Neuronal stem cell (in vitro differentiated cells): ENCODE results near the gene OR9A4.

ENCODE experiments used
- DNase-seq: peaks from one replicate; pipeline ENCODE4 v3.0.0-alpha.2; 2013; ENCODE audit warnings: low spot score
- H2AFZ ChIP-seq: one replicate; pipeline ENCODE4 v1.6.1; 2013; ENCODE audit warnings: mild to moderate bottlenecking, low read length, inconsistent platforms
- H2AK5ac ChIP-seq: 2 replicates; pipeline ENCODE4 v1.6.1; 2013; ENCODE audit warnings: low read depth, mild to moderate bottlenecking, inconsistent platforms, low read length, moderate library complexity, mixed read lengths
- H2BK120ac ChIP-seq: 2 replicates; pipeline ENCODE4 v1.6.1; 2013; ENCODE audit warnings: low read depth, mild to moderate bottlenecking, inconsistent platforms, low read length, moderate library complexity, mixed read lengths
- H2BK12ac ChIP-seq: one replicate; pipeline ENCODE4 v1.6.1; 2013; ENCODE audit warnings: low read length, inconsistent platforms
- H2BK15ac ChIP-seq: 2 replicates; pipeline ENCODE4 v1.6.1; 2013; ENCODE audit warnings: mild to moderate bottlenecking, low read length, inconsistent platforms, mixed read lengths
- H2BK5ac ChIP-seq: one replicate; pipeline ENCODE4 v1.6.1; 2013; ENCODE audit warnings: inconsistent platforms, mild to moderate bottlenecking, low read length, moderate library complexity
- H3K14ac ChIP-seq: one replicate; pipeline ENCODE4 v1.6.1; 2013; ENCODE audit warnings: low read length, inconsistent platforms
- H3K18ac ChIP-seq: 2 replicates; pipeline ENCODE4 v1.6.1; 2013; ENCODE audit warnings: low read length, inconsistent platforms
- H3K23ac ChIP-seq: 2 replicates; pipeline ENCODE4 v1.6.1; 2013; ENCODE audit warnings: low read depth, mild to moderate bottlenecking, mixed read lengths, low read length, inconsistent platforms; ENCODE audit not compliant: poor library complexity
- H3K27ac ChIP-seq: replicated peaks from 3 replicates; pipeline ENCODE4 v1.5.1; 2013; ENCODE audit warnings: low read length, inconsistent platforms
- H3K27me3 ChIP-seq, 3 experiments: 2 replicates each; pipeline ENCODE4 v1.6.1; 2013; ENCODE audit warnings: low read length in 3 of 3, mild to moderate bottlenecking in 2 of 3, inconsistent platforms in 1 of 3, low read depth in 1 of 3, mixed read lengths in 1 of 3, moderate library complexity in 1 of 3; ENCODE audit not compliant: control insufficient read depth in 3 of 3, insufficient read depth in 3 of 3
- H3K36me3 ChIP-seq, 2 donors: replicated peaks in 1 of 2; 2 replicates each; pipeline ENCODE4 v1.6.1; 2013; ENCODE audit warnings: low read length in 2 of 2; ENCODE audit not compliant: control insufficient read depth in 2 of 2, insufficient read depth in 2 of 2
- H3K4ac ChIP-seq: 2 replicates; pipeline ENCODE4 v1.6.1; 2013; ENCODE audit warnings: inconsistent platforms, mild to moderate bottlenecking, low read length, moderate library complexity
- H3K4me1 ChIP-seq, 2 donors: 1 replicate in 1 of 2; 2 replicates in 1 of 2; pipeline ENCODE4 v1.6.1; 2013; ENCODE audit warnings: low read length in 2 of 2, low read depth in 1 of 2; ENCODE audit not compliant: control insufficient read depth in 2 of 2, insufficient read depth in 1 of 2
- H3K4me2 ChIP-seq: one replicate; pipeline ENCODE4 v1.6.1; 2013; ENCODE audit warnings: mild to moderate bottlenecking, low read length, inconsistent platforms; ENCODE audit not compliant: insufficient read depth, poor library complexity, severe bottlenecking
- H3K4me3 ChIP-seq, 2 donors: 2 replicates each; pipeline ENCODE4 v1.5.1; 2013; ENCODE audit warnings: low read length in 2 of 2, mild to moderate bottlenecking in 2 of 2, inconsistent platforms in 1 of 2, moderate library complexity in 1 of 2
- H3K79me1 ChIP-seq: one replicate; pipeline ENCODE4 v1.6.1; 2013; ENCODE audit warnings: low read depth, mild to moderate bottlenecking, inconsistent platforms, low read length, moderate library complexity
- H3K9ac ChIP-seq: one replicate; pipeline ENCODE4 v1.6.1; 2013; ENCODE audit warnings: mild to moderate bottlenecking, low read depth, low read length, inconsistent platforms; ENCODE audit not compliant: poor library complexity
- H3K9me3 ChIP-seq, 2 donors: replicated peaks in 1 of 2; 2 replicates each; pipeline versions ENCODE3 to v1.6.1; 2013; ENCODE audit warnings: low read length in 2 of 2, mild to moderate bottlenecking in 2 of 2, inconsistent platforms in 1 of 2, low read depth in 1 of 2, mixed read lengths in 1 of 2, moderate library complexity in 1 of 2; ENCODE audit not compliant: control insufficient read depth in 2 of 2, insufficient read depth in 1 of 2
- H4K8ac ChIP-seq: one replicate; pipeline ENCODE4 v1.6.1; 2013; ENCODE audit warnings: low read depth, mild to moderate bottlenecking, inconsistent platforms, low read length, moderate library complexity
- H4K91ac ChIP-seq: one replicate; pipeline ENCODE4 v1.6.1; 2013; ENCODE audit warnings: low read length, low read depth, mild to moderate bottlenecking, inconsistent platforms; ENCODE audit not compliant: poor library complexity
- WGBS, 2 donors: extraction: QIAGEN DNeasy Blood & Tissue Kit; methylation state at CpG; one replicate each; pipeline ENCODE4 v1.1.7; 2013; ENCODE audit warnings: missing lambda C conversion rate in 2 of 2, mixed read lengths in 1 of 2; ENCODE audit not compliant: insufficient read length in 2 of 2, insufficient replicate concordance in 1 of 2; ENCODE audit errors: extremely low coverage in 2 of 2; 5-methylcytosine and 5-hydroxymethylcytosine counted together

The OR9A4 gene

DNA sequence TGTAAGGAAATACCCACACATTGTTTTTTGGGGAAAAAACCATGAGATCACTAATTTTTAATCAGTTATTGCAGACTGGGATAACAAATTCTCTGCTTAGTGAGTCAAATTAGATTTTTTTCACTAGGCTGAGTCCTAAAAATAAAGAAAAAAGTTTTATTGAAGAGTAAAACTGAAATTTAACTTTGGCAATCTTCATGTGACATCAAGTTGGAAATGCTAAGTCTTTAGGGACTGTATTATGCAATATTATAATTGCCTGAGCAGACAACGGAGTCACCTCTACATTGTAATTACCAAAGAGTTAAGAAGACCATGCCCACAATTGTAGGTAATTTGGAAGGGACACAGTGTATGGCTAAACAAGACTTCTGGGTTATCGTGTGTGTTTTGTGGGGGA lies 32.8 kb downstream of the OR9A4 start:
- no peak overlapping the region for H2AK5ac ChIP-seq
- no peaks in the 10 kb centered on the region for H3K27me3 ChIP-seq
- no peak overlapping the region for H3K9ac ChIP-seq
- DNase-seq: no peak
- WGBS, 2 donors: no CpG with 5 or more reads among the region's 2 CpGs
- H4K91ac ChIP-seq: no peak overlapping the region
- no peaks in the 10 kb centered on the region for H3K4me1 ChIP-seq
- no peak overlapping the region for H3K4me2 ChIP-seq
- H3K36me3 ChIP-seq: no peaks in the 10 kb centered on the region
- no peak overlapping the region for H3K18ac ChIP-seq
- H3K4me3 ChIP-seq: no peak overlapping the region
- no peak overlapping the region for H2BK15ac ChIP-seq
- no peak overlapping the region for H2BK120ac ChIP-seq
- no peak overlapping the region for H3K27ac ChIP-seq
- no peak overlapping the region for H4K8ac ChIP-seq
- no peak overlapping the region for H2AFZ ChIP-seq
- H2BK12ac ChIP-seq: no peak overlapping the region
- H3K14ac ChIP-seq: no peak overlapping the region
- H2BK5ac ChIP-seq: no peak overlapping the region
- H3K23ac ChIP-seq: no peak overlapping the region
- no peaks in the 10 kb centered on the region for H3K9me3 ChIP-seq
- no peak overlapping the region for H3K4ac ChIP-seq
- no peaks in the 10 kb centered on the region for H3K79me1 ChIP-seq

- Histone ChIP-seq H3K4me3 (no peak overlapping the region), H2BK15ac (no peak overlapping the region), H4K91ac (no peak overlapping the region), H3K27me3 (no peaks in the 10 kb centered on the region), H3K14ac (no peak overlapping the region), H2BK120ac (no peak overlapping the region), H3K27ac (no peak overlapping the region), H3K4ac (no peak overlapping the region), H3K23ac (no peak overlapping the region), H3K9ac (no peak overlapping the region), H3K4me2 (no peak overlapping the region), H3K18ac (no peak overlapping the region), H4K8ac (no peak overlapping the region), H2BK5ac (no peak overlapping the region), H3K79me1 (no peaks in the 10 kb centered on the region), H3K4me1 (no peaks in the 10 kb centered on the region), H2AK5ac (no peak overlapping the region), H3K36me3 (no peaks in the 10 kb centered on the region), H2BK12ac (no peak overlapping the region), H2AFZ (no peak overlapping the region), H3K9me3 (no peaks in the 10 kb centered on the region)
- WGBS, 2 donors: no CpG with 5 or more reads among the region's 2 CpGs
- DNase-seq: no peak
These were observed 33.3 kb downstream of the OR9A4 start for GRCh38 chr7:141949451-141949850.

- no peak overlapping the region for H3K4me3 ChIP-seq
- no peak overlapping the region for H4K8ac ChIP-seq
- H3K14ac ChIP-seq: no peak overlapping the region
- no peak overlapping the region for H3K4ac ChIP-seq
- H4K91ac ChIP-seq: no peak overlapping the region
- no peaks in the 10 kb centered on the region for H3K9me3 ChIP-seq
- H3K23ac ChIP-seq: no peak overlapping the region
- H2BK120ac ChIP-seq: no peak overlapping the region
- H2BK12ac ChIP-seq: no peak overlapping the region
- H2AFZ ChIP-seq: no peak overlapping the region
- H3K27ac ChIP-seq: no peak overlapping the region
- no peak overlapping the region for H2BK15ac ChIP-seq
- peaks cover 0 to 1% of the 10 kb centered on the region in 2 donors for H3K4me1 ChIP-seq
- no CpG with 5 or more reads among the region's 3 CpGs for WGBS, 2 donors
- no peaks in the 10 kb centered on the region for H3K27me3 ChIP-seq
- no peak overlapping the region for H2AK5ac ChIP-seq
- no peak overlapping the region for H3K4me2 ChIP-seq
- no peak overlapping the region for H3K9ac ChIP-seq
- no peak overlapping the region for H2BK5ac ChIP-seq
- no peak overlapping the region for H3K18ac ChIP-seq
- no peaks in the 10 kb centered on the region for H3K36me3 ChIP-seq
- H3K79me1 ChIP-seq: no peaks in the 10 kb centered on the region
- DNase-seq: no peak
These were observed 33.7 kb downstream of the OR9A4 start for GRCh38 chr7:141949911-141950310.

- Histone ChIP-seq H3K9me3 (no peaks in the 10 kb centered on the region), H3K23ac (no peak overlapping the region)
- WGBS, 2 donors: no CpG with 5 or more reads among the region's 1 CpG
These were observed 34.6 kb downstream of the OR9A4 start for GRCh38 chr7:141950806-141951205.

More at GRCh38 chr7:141950806-141951205, 34.6 kb downstream of the OR9A4 start:
- Histone ChIP-seq H3K36me3 (no peaks in the 10 kb centered on the region), H2AFZ (no peak overlapping the region), H2AK5ac (no peak overlapping the region), H2BK15ac (no peak overlapping the region), H3K9ac (no peak overlapping the region), H3K27me3 (no peaks in the 10 kb centered on the region), H3K4me3 (no peak overlapping the region), H3K27ac (no peak overlapping the region), H4K8ac (no peak overlapping the region), H3K4me2 (no peak overlapping the region), H3K18ac (no peak overlapping the region), H3K4me1 (peaks cover 0 to 1% of the 10 kb centered on the region in 2 donors), H4K91ac (no peak overlapping the region), H2BK12ac (no peak overlapping the region), H3K4ac (no peak overlapping the region), H3K79me1 (no peaks in the 10 kb centered on the region), H2BK120ac (no peak overlapping the region), H3K14ac (no peak overlapping the region), H2BK5ac (no peak overlapping the region)
- no peak for DNase-seq
